Mesenchymal stem cell (in vitro differentiated cells and primary cell): ENCODE measurements around the gene MRPS11.

Experiments
- DNase-seq: peaks from one replicate; pipeline ENCODE4 v3.0.0-alpha.2; 2013
- H2AFZ ChIP-seq: one replicate; pipeline ENCODE4 v1.6.1; 2013; ENCODE audit warnings: low read depth, mild to moderate bottlenecking, control low read depth, inconsistent platforms, low read length, moderate library complexity
- H2AK5ac ChIP-seq: 2 replicates; pipeline ENCODE4 v1.6.1; 2013; ENCODE audit warnings: low read length, moderate library complexity, mild to moderate bottlenecking, inconsistent platforms; ENCODE audit not compliant: severe bottlenecking
- H2BK120ac ChIP-seq: one replicate; pipeline ENCODE4 v1.6.1; 2013; ENCODE audit warnings: low read depth, mild to moderate bottlenecking, inconsistent platforms, low read length, moderate library complexity
- H2BK12ac ChIP-seq, 2 experiments: one replicate each; pipeline ENCODE4 v1.6.1; 2013; ENCODE audit warnings: inconsistent platforms in 2 of 2, low read length in 2 of 2, mild to moderate bottlenecking in 2 of 2, moderate library complexity in 2 of 2, control low read depth in 1 of 2
- H2BK15ac ChIP-seq: one replicate; pipeline ENCODE4 v1.6.1; 2013; ENCODE audit warnings: mild to moderate bottlenecking, low read depth, inconsistent platforms; ENCODE audit not compliant: poor library complexity, severe bottlenecking
- H2BK5ac ChIP-seq: 2 replicates; pipeline ENCODE4 v1.6.1; 2013; ENCODE audit warnings: low read depth, mild to moderate bottlenecking, low read length, control low read depth, inconsistent platforms; ENCODE audit not compliant: poor library complexity, severe bottlenecking
- H3K14ac ChIP-seq, 2 experiments: one replicate each; pipeline ENCODE4 v1.6.1; 2013; ENCODE audit warnings: inconsistent platforms in 2 of 2, low read length in 2 of 2, control low read depth in 1 of 2, mild to moderate bottlenecking in 1 of 2, moderate library complexity in 1 of 2
- H3K18ac ChIP-seq, 2 experiments: one replicate each; pipeline ENCODE4 v1.6.1; 2013; ENCODE audit warnings: inconsistent platforms in 2 of 2, low read length in 2 of 2, control low read depth in 1 of 2, low read depth in 1 of 2, mild to moderate bottlenecking in 1 of 2
- H3K23ac ChIP-seq, 2 experiments: one replicate each; pipeline ENCODE4 v1.6.1; 2013; ENCODE audit warnings: inconsistent platforms in 2 of 2, low read length in 2 of 2, mild to moderate bottlenecking in 2 of 2, moderate library complexity in 2 of 2, control low read depth in 1 of 2
- H3K27ac ChIP-seq: 2 replicates; pipeline ENCODE4 v1.5.1; 2013; ENCODE audit warnings: mild to moderate bottlenecking, moderate library complexity, low read length, control low read depth, inconsistent platforms; ENCODE audit not compliant: poor library complexity, severe bottlenecking
- H3K27me3 ChIP-seq, 2 experiments: 2 replicates each; pipeline versions ENCODE4 v1.6.1 to v1.7.0; 2013; ENCODE audit warnings: low read length in 2 of 2, mild to moderate bottlenecking in 2 of 2, moderate library complexity in 2 of 2, control low read depth in 1 of 2, inconsistent platforms in 1 of 2; ENCODE audit not compliant: control insufficient read depth in 1 of 2, insufficient read depth in 1 of 2
- H3K36me3 ChIP-seq, 2 experiments: 2 replicates each; pipeline versions ENCODE4 v1.6.1 to v1.7.0; 2013; ENCODE audit warnings: low read length in 2 of 2, control low read depth in 1 of 2, inconsistent platforms in 1 of 2, low read depth in 1 of 2, mild to moderate bottlenecking in 1 of 2; ENCODE audit not compliant: insufficient read depth in 2 of 2, control insufficient read depth in 1 of 2
- H3K4ac ChIP-seq, 2 experiments: one replicate each; pipeline ENCODE4 v1.6.1; 2013; ENCODE audit warnings: inconsistent platforms in 2 of 2, low read length in 2 of 2, mild to moderate bottlenecking in 2 of 2, moderate library complexity in 2 of 2, control low read depth in 1 of 2, low read depth in 1 of 2
- H3K4me1 ChIP-seq: 2 replicates; pipeline ENCODE4 v1.6.1; 2013; ENCODE audit warnings: low read depth, low read length, control low read depth; ENCODE audit not compliant: control insufficient read depth, insufficient read depth
- H3K4me2 ChIP-seq: 2 replicates; pipeline ENCODE4 v1.6.1; 2013; ENCODE audit warnings: low read length, mild to moderate bottlenecking, inconsistent platforms; ENCODE audit not compliant: poor library complexity, severe bottlenecking
- H3K4me3 ChIP-seq, 2 experiments: 2 replicates each; pipeline versions ENCODE4 v1.5.1 to v1.7.0; 2013; ENCODE audit warnings: low read length in 2 of 2, mild to moderate bottlenecking in 2 of 2, control low read depth in 1 of 2, low read depth in 1 of 2; ENCODE audit not compliant: insufficient read depth in 1 of 2
- H3K79me1 ChIP-seq: replicated peaks from 2 replicates; pipeline ENCODE4 v1.6.1; 2013; ENCODE audit warnings: mild to moderate bottlenecking, control low read depth, low read length, inconsistent platforms; ENCODE audit not compliant: poor library complexity, severe bottlenecking
- H3K9ac ChIP-seq: 2 replicates; pipeline ENCODE4 v1.7.0; 2013; ENCODE audit warnings: mild to moderate bottlenecking, low read length, moderate library complexity
- H3K9me3 ChIP-seq: 2 replicates; pipeline ENCODE4 v1.7.0; 2013; ENCODE audit warnings: mild to moderate bottlenecking, low read length; ENCODE audit not compliant: control insufficient read depth
- H4K8ac ChIP-seq: one replicate; pipeline ENCODE4 v1.6.1; 2013; ENCODE audit warnings: inconsistent platforms, mild to moderate bottlenecking, low read length, moderate library complexity
- H4K91ac ChIP-seq: one replicate; pipeline ENCODE4 v1.6.1; 2013; ENCODE audit warnings: mild to moderate bottlenecking, low read length, inconsistent platforms
- WGBS: methylation state at CpG from one replicate; pipeline ENCODE4 v1.1.7; 2013; ENCODE audit warnings: mixed read lengths; 5-methylcytosine and 5-hydroxymethylcytosine counted together

MRPS11 gene

DNA sequence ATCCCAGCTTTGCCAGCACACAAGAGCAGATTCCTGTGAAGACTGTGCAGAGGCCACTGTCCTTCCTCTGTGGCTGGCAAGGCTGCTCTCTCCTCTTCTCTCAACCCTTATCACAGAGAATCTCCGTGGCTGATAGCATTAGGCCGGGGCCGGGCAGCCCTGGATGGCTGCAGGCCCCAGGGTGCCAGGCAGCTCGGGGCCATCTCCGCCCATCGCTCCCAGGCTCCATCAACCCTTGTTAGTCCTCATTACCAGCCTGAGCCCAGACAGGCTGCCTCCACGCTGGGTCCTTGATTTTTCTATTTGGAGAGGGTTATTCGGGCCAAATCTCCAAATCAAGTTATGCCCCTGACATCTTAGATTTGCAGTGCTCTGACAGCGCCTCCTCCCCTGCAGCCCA, 39.5 kb upstream of the MRPS11 start:
- Histone ChIP-seq H4K8ac (no peak overlapping the region), H3K4ac (no peak overlapping the region), H3K27me3 (peaks cover 0 to 30% of the 10 kb centered on the region in 2 experiments), H3K4me1 (no peaks in the 10 kb centered on the region), H3K79me1 (no peaks in the 10 kb centered on the region), H3K18ac (no peak overlapping the region), H3K9ac (no peak overlapping the region), H3K27ac (no peak overlapping the region), H3K36me3 (no peaks in the 10 kb centered on the region), H2BK5ac (no peak overlapping the region), H3K4me2 (no peak overlapping the region), H3K9me3 (no peaks in the 10 kb centered on the region), H2BK15ac (no peak overlapping the region), H2BK12ac (no peak overlapping the region), H2AK5ac (no peak overlapping the region), H4K91ac (no peak overlapping the region), H3K14ac (no peak overlapping the region), H3K23ac (no peak overlapping the region), H2AFZ (no peak overlapping the region), H3K4me3 (no peak overlapping the region), H2BK120ac (no peak overlapping the region)
- WGBS = 42% methylated on average over 9 of the region's 9 CpGs
- no peak for DNase-seq

DNA sequence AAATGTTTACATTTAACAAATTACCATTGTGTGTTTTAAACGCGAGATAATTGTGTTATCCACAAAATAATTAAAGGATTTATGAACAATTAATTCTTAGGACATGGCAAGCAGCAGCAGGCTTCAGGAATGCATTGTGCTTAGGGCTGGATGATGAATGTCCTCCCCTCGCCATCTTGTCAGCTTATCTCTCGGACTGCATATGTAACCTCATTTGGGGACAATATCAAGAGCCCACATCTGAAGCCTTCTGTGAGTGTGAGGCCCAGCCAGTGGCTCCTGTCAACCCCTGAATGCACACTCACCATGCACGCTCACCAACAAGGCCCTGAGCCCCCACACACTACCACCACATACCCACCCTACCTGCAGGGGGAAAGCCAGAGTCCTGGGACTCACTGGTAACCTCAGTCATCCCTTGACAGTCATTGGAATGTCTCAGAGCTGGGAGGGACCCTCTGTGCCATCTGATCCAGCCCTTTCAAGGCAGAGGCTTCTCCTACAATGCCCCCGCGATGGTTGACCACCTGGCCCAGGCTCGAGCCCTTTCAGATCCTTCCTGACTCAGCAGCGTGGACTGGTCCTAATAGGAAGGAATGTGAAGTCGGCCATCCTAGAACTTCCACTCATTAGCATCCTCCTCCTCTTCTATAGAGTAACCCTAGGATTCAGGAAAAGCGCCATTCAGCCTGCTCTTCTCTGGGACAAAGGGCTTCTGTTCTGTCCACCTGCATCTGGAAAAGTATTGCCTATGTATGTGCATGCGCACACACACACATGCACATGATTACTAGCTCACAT, 38.5 kb upstream of the MRPS11 start:
- no peaks in the 10 kb centered on the region for H3K9me3 ChIP-seq
- H2BK15ac ChIP-seq = no peak overlapping the region
- H3K79me1 ChIP-seq = no peaks in the 10 kb centered on the region
- H2AK5ac ChIP-seq = no peak overlapping the region
- H3K36me3 ChIP-seq = no peaks in the 10 kb centered on the region
- H3K9ac ChIP-seq = no peak overlapping the region
- no peak overlapping the region for H3K4me2 ChIP-seq
- H4K8ac ChIP-seq = no peak overlapping the region
- H3K4me1 ChIP-seq = no peaks in the 10 kb centered on the region
- no peak overlapping the region for H2BK120ac ChIP-seq
- H2AFZ ChIP-seq = no peak overlapping the region
- no peak overlapping the region for H4K91ac ChIP-seq
- no peak overlapping the region for H3K18ac ChIP-seq
- H3K14ac ChIP-seq = no peak overlapping the region
- no peak overlapping the region for H3K4ac ChIP-seq
- WGBS = 83% methylated on average over 10 of the region's 12 CpGs
- no peak overlapping the region for H2BK12ac ChIP-seq
- DNase-seq = no peak
- H2BK5ac ChIP-seq = no peak overlapping the region
- no peak overlapping the region for H3K4me3 ChIP-seq
- no peak overlapping the region for H3K27ac ChIP-seq
- H3K27me3 ChIP-seq = peaks cover 0 to 30% of the 10 kb centered on the region in 2 experiments
- H3K23ac ChIP-seq = no peak overlapping the region

DNA sequence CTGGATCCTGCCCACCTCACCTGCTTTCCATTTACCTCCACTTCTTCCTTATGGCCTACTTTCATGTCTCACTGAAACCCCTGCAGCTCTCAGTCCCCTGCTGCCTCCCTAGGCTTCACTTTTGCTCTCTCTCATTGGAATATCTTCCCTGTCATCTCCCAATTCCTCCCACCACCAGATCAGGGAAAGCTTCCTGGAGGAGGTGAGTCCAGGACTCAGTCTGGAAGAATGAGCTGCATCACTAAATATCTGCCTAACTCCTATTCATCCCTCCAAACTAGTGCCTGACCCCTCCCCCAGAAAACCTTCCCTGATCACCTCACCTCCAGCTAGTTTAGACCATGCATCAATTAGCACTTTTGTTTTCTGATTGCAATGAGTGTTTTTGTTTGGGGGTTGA, 37.5 kb upstream of the MRPS11 start:
- no peak overlapping the region for H4K8ac ChIP-seq
- no peak overlapping the region for H3K4ac ChIP-seq
- H2BK12ac ChIP-seq = no peak overlapping the region
- no peak overlapping the region for H4K91ac ChIP-seq
- no peak overlapping the region for H3K4me2 ChIP-seq
- H3K9ac ChIP-seq = no peak overlapping the region
- H2BK15ac ChIP-seq = no peak overlapping the region
- H3K4me3 ChIP-seq = no peak overlapping the region
- H3K4me1 ChIP-seq = no peaks in the 10 kb centered on the region
- H3K79me1 ChIP-seq = no peaks in the 10 kb centered on the region
- H2BK120ac ChIP-seq = no peak overlapping the region
- no peaks in the 10 kb centered on the region for H3K9me3 ChIP-seq
- no peak overlapping the region for H2BK5ac ChIP-seq
- no peak overlapping the region for H2AFZ ChIP-seq
- DNase-seq = no peak
- H3K18ac ChIP-seq = no peak overlapping the region
- no peaks in the 10 kb centered on the region for H3K36me3 ChIP-seq
- H3K14ac ChIP-seq = no peak overlapping the region
- no peak overlapping the region for H3K23ac ChIP-seq
- H2AK5ac ChIP-seq = no peak overlapping the region
- H3K27me3 ChIP-seq = peaks cover 0 to 30% of the 10 kb centered on the region in 2 experiments
- no peak overlapping the region for H3K27ac ChIP-seq

DNA sequence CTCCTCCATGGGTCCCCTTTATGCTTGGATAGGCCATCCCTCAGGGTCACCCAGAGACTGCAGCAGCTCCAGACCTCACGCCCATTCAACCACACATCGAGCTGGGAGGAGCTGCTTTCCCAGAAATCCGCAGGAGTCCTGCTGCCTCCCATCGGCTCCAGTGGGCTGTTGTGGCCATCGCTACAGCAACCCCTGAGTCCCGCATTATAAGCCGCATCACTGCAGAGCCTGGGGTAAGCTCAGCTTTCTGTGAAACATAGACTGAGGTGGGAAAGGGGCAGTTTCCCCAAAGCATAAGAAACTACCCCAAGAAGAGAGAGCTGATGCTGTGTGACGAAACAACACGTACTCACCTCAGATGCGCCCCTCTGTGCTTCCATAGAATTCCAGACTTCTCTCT, 36.1 kb upstream of the MRPS11 start:
- Histone ChIP-seq H3K23ac (no peak overlapping the region), H3K79me1 (no peaks in the 10 kb centered on the region), H3K36me3 (no peaks in the 10 kb centered on the region), H4K91ac (no peak overlapping the region), H3K27ac (no peak overlapping the region), H3K4me3 (no peak overlapping the region), H2BK15ac (no peak overlapping the region), H3K9me3 (no peaks in the 10 kb centered on the region), H2AFZ (no peak overlapping the region), H2BK12ac (no peak overlapping the region), H3K18ac (no peak overlapping the region), H3K9ac (no peak overlapping the region), H3K4ac (no peak overlapping the region), H3K14ac (no peak overlapping the region), H2AK5ac (no peak overlapping the region), H3K4me1 (no peaks in the 10 kb centered on the region), H2BK5ac (no peak overlapping the region), H2BK120ac (no peak overlapping the region), H4K8ac (no peak overlapping the region), H3K4me2 (no peak overlapping the region), H3K27me3 (peaks cover 0 to 27% of the 10 kb centered on the region in 2 experiments)
- DNase-seq = no peak
- 63% methylated on average over 10 of the region's 10 CpGs for WGBS
